B cell (primary cell): ENCODE data around the gene G6PD. TPM values are rescaled to one million over a fixed set of nuclear protein-coding genes. Genes with fewer than 3 reads are reported as not detected.

Experiments
- ATAC-seq: fragments of 200-7000 bp; cut with Tn5 transposase; one replicate; pipeline ENCODE4 v1.10.0; 2021; ENCODE audit warnings: low read depth, mild to moderate bottlenecking, moderate number of reproducible peaks, moderate library complexity
- CTCF ChIA-PET: fragments of 350-600 bp; sonication (Branson Sonifier 250); formaldehyde crosslinking; loops from one replicate; lab custom pipeline; 2021; ENCODE audit warnings: antibody characterized with exemption, inconsistent platforms; lab: Charles Lee
- POLR2A ChIA-PET: fragments of 350-600 bp; sonication (Branson Sonifier 250); formaldehyde crosslinking; loops from one replicate; lab custom pipeline; 2021; ENCODE audit warnings: antibody characterized with exemption; lab: Charles Lee
- DNase-seq: peaks from one replicate; pipeline ENCODE4 v3.0.0; 2013
- H2AFZ ChIP-seq: 2 replicates; pipeline ENCODE4 v1.6.1; 2012; ENCODE audit warnings: mild to moderate bottlenecking, low read depth, low read length; ENCODE audit not compliant: insufficient read depth, poor library complexity, severe bottlenecking
- H3K27ac ChIP-seq, 2 donors: 1 replicate in 1 of 2; 2 replicates in 1 of 2; pipeline ENCODE4 v1.5.1; 2012 to 2013; ENCODE audit warnings: low read length in 2 of 2, mild to moderate bottlenecking in 2 of 2, moderate library complexity in 1 of 2
- H3K27me3 ChIP-seq, 4 experiments: fragments of 200-600 bp in 1 of 4; sonication (generic) in 1 of 4; replicated peaks in 1 of 4; 1 replicate in 2 of 4; 2 replicates in 2 of 4; pipeline versions ENCODE4 v1.6.1 to v1.7.0; 2013 to 2016; ENCODE audit warnings: low read length in 3 of 4, mild to moderate bottlenecking in 2 of 4, mixed read lengths in 1 of 4, moderate library complexity in 1 of 4; ENCODE audit not compliant: insufficient read depth in 4 of 4, control insufficient read depth in 3 of 4; ENCODE audit errors: control extremely low read depth in 1 of 4
- H3K36me3 ChIP-seq, 2 experiments: replicated peaks in 1 of 2; 1 replicate in 1 of 2; 2 replicates in 1 of 2; pipeline versions ENCODE4 v1.6.1 to v1.7.1; 2013; ENCODE audit warnings: low read length in 1 of 2; ENCODE audit not compliant: insufficient read depth in 2 of 2, control insufficient read depth in 1 of 2; ENCODE audit errors: control extremely low read depth in 1 of 2, extremely low read depth in 1 of 2
- H3K4me1 ChIP-seq, 2 donors: fragments of 200-600 bp in 1 of 2; sonication (generic) in 1 of 2; 1 replicate in 1 of 2; 2 replicates in 1 of 2; pipeline versions ENCODE4 v1.5.1 to v1.6.1; 2013 to 2017; ENCODE audit warnings: low read length in 2 of 2; ENCODE audit not compliant: control insufficient read depth in 2 of 2, insufficient read depth in 2 of 2
- H3K4me2 ChIP-seq: replicated peaks from 2 replicates; pipeline ENCODE3; 2012; ENCODE audit warnings: mild to moderate bottlenecking, low read depth, low read length; ENCODE audit not compliant: poor library complexity, severe bottlenecking
- H3K4me3 ChIP-seq, 5 experiments: fragments of 200-600 bp in 1 of 5; sonication (generic) in 1 of 5; 1 replicate in 3 of 5; 2 replicates in 2 of 5; pipeline versions ENCODE4 v1.5.1 to v1.7.0; 2011 to 2016; ENCODE audit warnings: low read length in 4 of 5, mild to moderate bottlenecking in 4 of 5, low read depth in 2 of 5, control low read depth in 1 of 5, moderate library complexity in 1 of 5; ENCODE audit not compliant: insufficient read depth in 1 of 5; ENCODE audit errors: control extremely low read depth in 1 of 5, extremely low read depth in 1 of 5
- H3K79me2 ChIP-seq: fragments of 200-600 bp; sonication (generic); one replicate; pipeline ENCODE4 v1.6.0; 2016; ENCODE audit warnings: low read length; ENCODE audit not compliant: control insufficient read depth, insufficient read depth
- H3K9ac ChIP-seq: fragments of 200-600 bp; sonication (generic); 2 replicates; pipeline ENCODE4 v1.6.1; 2017; ENCODE audit warnings: mild to moderate bottlenecking, low read length, moderate library complexity
- H3K9me3 ChIP-seq, 3 donors: one replicate each; pipeline versions ENCODE4 v1.6.1 to v1.7.1; 2013; ENCODE audit warnings: low read length in 2 of 3; ENCODE audit not compliant: control insufficient read depth in 2 of 3, insufficient read depth in 1 of 3; ENCODE audit errors: control extremely low read depth in 1 of 3
- H4K20me1 ChIP-seq: 2 replicates; pipeline ENCODE4 v1.6.0; 2012; ENCODE audit warnings: mild to moderate bottlenecking, low read length; ENCODE audit not compliant: insufficient read depth, control insufficient read depth, poor library complexity, severe bottlenecking
- H3K27ac Mint-ChIP-seq: one replicate; pipeline ENCODE4 v1.8.0; 2021; ENCODE audit warnings: mixed read lengths
- H3K27me3 Mint-ChIP-seq: one replicate; pipeline ENCODE4 v1.8.0; 2021; ENCODE audit warnings: mixed read lengths
- H3K4me1 Mint-ChIP-seq: one replicate; pipeline ENCODE4 v1.8.0; 2021; ENCODE audit warnings: mixed read lengths
- H3K4me3 Mint-ChIP-seq: one replicate; pipeline ENCODE4 v1.8.0; 2021; ENCODE audit warnings: mixed read lengths
- H3K9me3 Mint-ChIP-seq: one replicate; pipeline ENCODE4 v1.8.0; 2022; ENCODE audit warnings: mixed read lengths; ENCODE audit not compliant: insufficient read depth
- CTCF ChIP-seq: fragments of 200-600 bp; IDR thresholded peaks from one replicate; pipeline ENCODE4 v1.8.0; 2022; ENCODE audit warnings: antibody characterized with exemption, mild to moderate bottlenecking
- EZH2 ChIP-seq: IDR thresholded peaks from 2 replicates; pipeline ENCODE4 v1.6.1; 2012; ENCODE audit warnings: borderline replicate concordance, low read depth, mild to moderate bottlenecking, moderate library complexity, low read length; ENCODE audit not compliant: insufficient read depth, poor library complexity, severe bottlenecking
- WGBS: methylation state at CpG from one replicate; pipeline ENCODE4 v1.1.5; 2013; ENCODE audit warnings: missing lambda C conversion rate; ENCODE audit not compliant: insufficient coverage; 5-methylcytosine and 5-hydroxymethylcytosine counted together
- intact Hi-C: fragments of 100-400 bp; cut with micrococcal nuclease; formaldehyde crosslinking; loops from one replicate; pipeline ENCODE4 v1.10.0; 2022
- polyA plus RNA-seq: library from polyadenylated mRNA; depleted of rRNA; stranded (reverse); fragments of >200 nt; gene quantifications from 2 replicates; pipeline ENCODE4 v1.2.3, GENCODE V29; 2012
- total RNA-seq, 2 donors: library from RNA; stranded (reverse); fragments of 120-200 nt in 1 of 2; gene quantifications; 1 replicate in 1 of 2; 2 replicates in 1 of 2; pipeline versions ENCODE4 v1.2.3 to v1.2.4, GENCODE V29; 2013 to 2022

Gene G6PD
- total and polyA plus RNA-seq, 2 donors (not counting 1 experiment from before 2014, with no cell fraction given) = 61.2 to 64.4 TPM

- Mint-ChIP-seq H3K9me3 (no peaks in the 10 kb centered on the region), H3K4me1 (peaks cover 12% of the 10 kb centered on the region), H3K27me3 (no peaks in the 10 kb centered on the region), H3K4me3 (no peak overlapping the region), H3K27ac (no peak overlapping the region)
- CTCF ChIA-PET = no interaction called here
- TF ChIP-seq EZH2 = no peak
- TF ChIP-seq CTCF = no peak
- H3K27me3 ChIP-seq = no peaks in the 10 kb centered on the region
- DNase-seq (no peak), ATAC-seq (no peak)
- intact Hi-C loops = loop anchor here (5.0 kb wide), 2 partner anchors 37 to 97 kb away; partner anchors contain the start of genes PLXNA3 and RPL10
- H2AFZ ChIP-seq = no peak overlapping the region
- H3K9ac ChIP-seq = no peak overlapping the region
- no peaks in the 10 kb centered on the region for H3K36me3 ChIP-seq
- no peak overlapping the region for H3K4me2 ChIP-seq
- POLR2A ChIA-PET = no interaction called here
- WGBS = no CpG with 5 or more reads among the region's 3 CpGs
- H3K27ac ChIP-seq = no peak overlapping the region
- H3K79me2 ChIP-seq = peaks cover 5% of the 10 kb centered on the region
- no peaks in the 10 kb centered on the region for H3K9me3 ChIP-seq
- H3K4me3 ChIP-seq = no peak overlapping the region
- peaks cover 0 to 21% of the 10 kb centered on the region in 2 donors for H3K4me1 ChIP-seq
- H4K20me1 ChIP-seq = no peaks in the 10 kb centered on the region
Measured at GRCh38 chrX:154494715-154495114, 51.9 kb downstream of the G6PD start.

DNA sequence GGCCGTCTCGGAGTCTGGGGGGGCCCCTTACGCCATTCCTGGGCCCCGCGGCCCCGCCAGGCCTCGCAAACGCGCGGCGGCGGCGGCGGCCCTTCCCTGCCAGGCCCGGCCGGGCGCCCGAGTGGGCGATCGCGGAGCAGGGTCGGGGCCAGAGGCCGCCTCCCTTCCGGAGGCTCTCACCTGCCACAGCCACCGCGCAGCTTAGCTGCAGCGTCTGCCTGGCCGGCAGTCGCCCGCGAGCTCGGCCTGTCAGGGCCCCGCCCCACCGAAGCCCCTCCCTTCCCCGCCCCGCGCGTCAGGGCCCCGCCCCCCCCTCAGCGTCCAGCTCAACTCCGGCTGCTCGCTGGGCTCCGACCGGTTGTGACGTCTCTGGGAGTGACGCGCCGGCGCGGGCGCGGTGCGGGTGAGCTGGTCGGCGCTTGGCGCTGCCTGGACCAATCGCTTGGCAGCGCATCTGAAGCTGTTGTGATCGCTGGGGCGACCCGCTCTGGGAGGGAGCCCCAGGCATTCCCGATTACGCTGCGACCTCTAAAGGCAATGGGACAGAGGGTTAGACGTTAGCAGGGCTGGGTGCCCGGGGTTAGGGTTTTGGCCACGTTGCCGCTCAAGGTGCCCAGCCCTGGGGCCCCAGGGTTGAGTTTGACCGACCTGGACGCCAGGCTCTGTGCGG lies 56.1 kb downstream of the G6PD start, which contains the start of gene SLC10A3:
SLC10A3 (minus strand) TSS at position 216 of the 670 bp plus-strand sequence. CDS start 1,689 bp downstream, outside the sequence.
- peak within 1 kb of the TSS; percentile 73 for H3K9ac ChIP-seq
- no peaks in the 10 kb centered on the region for H3K9me3 ChIP-seq
- intact Hi-C loops = loop anchor here (1.0 to 5.0 kb wide), 5 partner anchors 11 to 93 kb away; partner anchors contain the start of genes FAM3A, LAGE3, PLXNA3 and RPL10
- H3K4me3 Mint-ChIP-seq = peak within 1 kb of the TSS; percentile 89
- no peaks in the 10 kb centered on the region for H4K20me1 ChIP-seq
- ChIA-PET CTCF (interaction anchor here (1.1 to 1.9 kb wide), 6 partner anchors 23 to 117 kb away, joined by 3 to 11 read pairs (median 6); partner anchors contain the start of genes PLXNA3, RPL10 and TAFAZZIN), POLR2A (interaction anchor here (0.9 to 1.8 kb wide), 6 partner anchors 26 to 563 kb away, joined by 3 to 13 read pairs (median 6); partner anchors contain the start of genes ATP6AP1, FAM3A and RPL10)
- peaks cover 0 to 5% of the 10 kb centered on the region in 2 experiments for H3K36me3 ChIP-seq
- no peaks in the 10 kb centered on the region for H3K27me3 ChIP-seq
- H3K4me3 ChIP-seq = peak within 1 kb of the TSS; percentile 42 to 67 (median 61)
- H3K27me3 Mint-ChIP-seq = no peaks in the 10 kb centered on the region
- ATAC-seq (peak; percentile 79), DNase-seq (peak; percentile 91)
- TF ChIP-seq CTCF (no peak), EZH2 (no peak)
- H3K9me3 Mint-ChIP-seq = no peaks in the 10 kb centered on the region
- H3K79me2 ChIP-seq = peaks cover 5% of the 10 kb centered on the region
- WGBS = under 1% methylated on average over 48 of the region's 71 CpGs
- H3K4me1 Mint-ChIP-seq = peaks cover 17% of the 10 kb centered on the region
- peak within 1 kb of the TSS; percentile 84 for H3K27ac ChIP-seq
- H2AFZ ChIP-seq = peak within 1 kb of the TSS; percentile 74
- peak within 1 kb of the TSS; percentile 95 for H3K27ac Mint-ChIP-seq
- H3K4me1 ChIP-seq = peaks cover 2 to 34% of the 10 kb centered on the region in 2 donors
- H3K4me2 ChIP-seq = peak within 1 kb of the TSS; percentile 80
